Amniotic stem cell (primary cell): Measurements from ENCODE around the gene KLHL17.

ENCODE experiments used
- DNase-seq: peaks from one replicate; lab custom pipeline; 2025; lab: John Stamatoyannopoulos, UW

The KLHL17 gene

DNA sequence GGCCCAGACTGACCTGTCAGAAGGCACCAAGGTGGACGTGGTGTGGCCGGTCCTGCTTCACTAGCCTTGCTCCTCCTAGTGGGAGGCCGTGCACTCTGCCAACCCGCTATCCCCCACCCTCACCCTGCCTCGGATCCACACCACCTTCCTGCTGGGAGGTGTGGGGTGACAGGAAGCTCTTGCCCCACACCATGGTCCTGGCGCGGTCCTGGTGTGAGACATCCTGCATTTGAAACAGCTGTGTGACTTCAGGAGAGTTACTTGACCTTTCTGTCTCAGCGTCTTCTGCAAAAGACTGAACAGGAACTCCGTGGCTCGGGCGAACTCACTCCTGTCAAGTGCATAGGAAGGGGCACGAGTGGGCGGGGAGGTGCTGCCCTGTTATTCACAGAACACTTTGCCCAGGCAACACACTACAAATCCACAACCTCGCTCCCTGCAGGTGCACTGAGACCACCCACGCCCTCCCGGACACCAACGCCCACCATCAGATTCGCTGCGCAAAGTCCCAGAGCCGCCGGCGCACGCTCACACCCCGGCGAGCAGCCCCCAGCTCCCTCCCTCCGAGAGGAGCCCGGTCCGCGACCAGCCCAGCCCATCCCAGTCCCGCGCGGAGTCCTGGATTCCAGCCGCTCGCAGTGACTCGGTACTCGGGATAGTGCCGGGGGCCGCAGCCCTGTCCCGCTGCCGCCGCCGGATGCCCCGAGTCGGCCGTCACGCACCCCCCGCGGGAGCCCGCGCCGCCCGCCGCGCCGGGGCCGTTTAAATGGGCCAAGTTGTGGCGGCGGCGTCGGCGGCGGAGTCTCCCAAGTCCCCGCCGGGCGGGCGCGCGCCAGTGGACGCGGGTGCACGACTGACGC lies 37.0 kb upstream of the KLHL17 start, which contains the start of gene SAMD11:
Gene SAMD11, plus strand, starts transcription at position 793 of the 860 bp plus-strand sequence. CDS start 509 bp downstream, outside the sequence.
- peak; percentile 62 for DNase-seq

DNA sequence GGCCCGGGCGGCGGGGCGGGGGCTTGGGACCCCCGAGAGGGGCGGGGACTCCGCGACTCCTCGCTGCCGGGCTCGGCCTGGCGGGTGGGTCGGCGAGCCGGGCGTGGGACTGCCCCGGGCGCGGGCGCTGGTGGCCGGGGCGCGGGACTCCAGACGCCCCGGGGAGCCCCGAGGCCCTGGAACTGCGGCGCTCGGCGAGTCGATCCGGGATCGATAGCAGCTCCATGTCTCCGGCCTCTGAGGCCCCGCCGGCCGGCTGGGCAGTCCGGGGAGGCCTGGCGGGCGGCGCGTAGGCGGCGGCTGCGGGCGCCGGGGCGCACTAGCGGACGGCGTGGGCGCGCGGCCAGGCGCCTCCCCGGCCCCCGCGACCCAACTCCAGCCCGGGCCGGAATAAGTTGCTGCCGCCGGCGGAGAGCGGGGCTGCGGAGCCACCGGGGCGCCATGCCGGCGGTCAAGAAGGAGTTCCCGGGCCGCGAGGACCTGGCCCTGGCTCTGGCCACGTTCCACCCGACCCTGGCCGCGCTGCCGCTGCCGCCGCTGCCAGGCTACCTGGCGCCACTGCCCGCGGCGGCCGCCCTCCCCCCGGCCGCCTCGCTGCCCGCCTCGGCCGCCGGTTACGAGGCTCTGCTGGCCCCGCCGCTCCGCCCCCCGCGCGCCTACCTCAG lies 36.3 kb upstream of the KLHL17 start:
- no peak for DNase-seq

DNA sequence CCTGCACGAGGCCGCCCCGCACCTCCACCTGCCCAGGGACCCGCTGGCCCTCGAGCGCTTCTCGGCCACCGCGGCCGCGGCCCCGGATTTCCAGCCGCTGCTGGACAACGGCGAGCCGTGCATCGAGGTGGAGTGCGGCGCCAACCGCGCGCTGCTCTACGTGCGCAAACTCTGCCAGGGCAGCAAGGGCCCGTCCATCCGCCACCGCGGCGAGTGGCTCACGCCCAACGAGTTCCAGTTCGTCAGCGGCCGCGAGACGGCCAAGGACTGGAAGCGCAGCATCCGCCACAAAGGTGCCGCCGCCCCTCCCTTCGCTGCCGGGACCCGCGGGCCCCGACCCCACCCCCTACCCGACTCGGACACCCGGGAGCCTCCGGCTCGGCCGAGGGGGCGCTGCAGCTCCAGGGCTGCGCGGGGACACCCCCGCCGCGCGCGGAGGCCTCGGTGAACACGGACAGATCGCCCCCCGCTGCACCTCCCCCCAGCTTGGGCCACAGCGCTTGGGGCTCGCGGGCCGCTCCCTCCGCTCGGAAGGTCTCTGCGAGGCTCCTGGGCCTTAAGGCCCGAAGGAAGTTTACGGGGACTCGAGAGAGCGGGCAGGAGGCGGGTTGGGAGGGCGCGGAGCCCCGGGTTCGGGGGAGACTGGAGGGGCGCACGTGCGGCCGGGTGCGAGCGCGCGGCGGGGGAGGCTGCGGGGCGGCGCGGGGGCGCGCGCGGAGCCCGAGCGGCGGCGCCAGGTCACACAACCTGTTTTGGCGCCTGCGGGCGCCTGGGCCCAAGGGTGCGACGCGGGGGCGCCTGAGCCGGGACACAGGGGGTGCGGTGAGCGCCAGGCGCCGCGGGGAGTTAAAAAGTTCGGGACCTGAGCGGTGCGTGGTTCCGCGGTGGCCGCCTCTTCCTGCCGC lies 35.5 kb upstream of the KLHL17 start:
- no peak for DNase-seq

DNA sequence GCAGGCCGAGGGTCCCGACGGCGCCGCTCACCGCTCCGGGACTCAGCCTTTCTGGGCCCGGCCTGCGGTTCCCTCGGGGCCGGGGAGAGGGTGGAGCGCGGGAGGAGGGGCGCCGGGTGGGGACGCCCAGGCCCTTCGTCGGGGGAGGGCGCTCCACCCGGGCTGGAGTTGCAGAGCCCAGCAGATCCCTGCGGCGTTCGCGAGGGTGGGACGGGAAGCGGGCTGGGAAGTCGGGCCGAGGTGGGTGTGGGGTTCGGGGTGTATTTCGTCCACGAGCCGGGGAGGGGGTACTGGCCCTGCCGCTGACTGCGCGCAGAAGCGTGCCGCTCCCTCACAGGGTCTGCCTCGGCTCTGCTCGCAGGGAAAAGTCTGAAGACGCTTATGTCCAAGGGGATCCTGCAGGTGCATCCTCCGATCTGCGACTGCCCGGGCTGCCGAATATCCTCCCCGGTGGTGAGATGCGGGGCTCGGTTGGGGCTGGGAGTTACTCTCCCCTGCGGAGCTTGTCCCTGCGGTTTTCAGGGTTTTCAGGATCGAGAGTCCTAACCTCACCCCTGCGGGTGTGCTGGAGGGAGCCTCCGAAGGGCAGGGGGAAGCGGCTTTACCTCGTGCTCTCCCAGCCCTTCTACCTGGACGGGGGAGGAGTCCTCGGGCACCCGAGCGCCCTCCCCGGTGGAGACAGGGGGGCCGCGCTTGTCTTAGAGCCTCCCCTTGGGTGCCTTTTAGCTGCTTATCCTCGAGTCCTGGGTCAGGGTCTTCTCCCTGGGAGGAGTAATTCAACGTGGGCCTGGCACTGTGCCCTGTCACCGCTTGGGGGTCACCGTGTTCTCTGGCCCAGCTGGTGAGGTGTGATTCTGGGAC lies 34.6 kb upstream of the KLHL17 start:
- no peak for DNase-seq

DNA sequence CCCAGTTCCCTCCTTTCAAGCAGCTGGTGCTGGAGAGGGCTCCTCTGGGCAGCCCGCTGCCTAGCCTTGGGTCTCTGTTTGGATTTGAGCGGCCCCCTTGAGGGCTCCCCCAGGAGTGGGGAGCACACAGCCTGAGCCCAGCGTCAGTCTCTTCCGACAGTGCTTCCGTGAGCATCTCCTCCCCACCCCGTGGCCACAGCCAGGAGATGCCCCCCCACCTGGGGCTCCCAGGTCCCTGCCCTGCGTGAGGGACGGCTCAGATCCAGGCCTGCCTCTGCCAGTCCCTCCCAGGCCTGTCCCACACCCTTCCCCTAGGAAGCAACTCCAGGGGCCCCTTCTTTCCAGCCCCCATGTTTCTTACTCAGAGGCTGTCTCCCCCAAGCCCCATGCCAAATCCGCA lies 33.1 kb upstream of the KLHL17 start:
- no peak for DNase-seq

DNA sequence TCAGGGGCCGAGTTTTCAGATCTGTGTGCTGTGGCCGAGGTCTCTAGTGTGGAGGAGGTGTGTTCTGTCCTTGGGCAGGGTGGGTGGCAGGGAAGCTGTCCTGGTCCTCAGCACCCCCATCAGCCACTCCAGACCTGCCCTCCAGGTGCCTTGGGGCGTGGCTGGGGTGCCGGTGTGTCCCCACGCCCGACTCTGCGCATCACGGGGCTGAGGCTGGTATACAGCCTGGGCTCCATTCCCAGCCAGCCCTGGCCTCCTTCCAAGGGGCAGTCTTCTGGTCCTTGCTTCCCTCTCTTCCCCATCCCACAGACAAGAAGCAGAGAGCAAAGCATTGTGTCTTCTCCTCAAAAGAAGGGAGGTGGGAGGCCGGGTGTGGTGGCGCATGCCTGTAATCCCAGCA lies 32.6 kb upstream of the KLHL17 start:
- no peak for DNase-seq

DNA sequence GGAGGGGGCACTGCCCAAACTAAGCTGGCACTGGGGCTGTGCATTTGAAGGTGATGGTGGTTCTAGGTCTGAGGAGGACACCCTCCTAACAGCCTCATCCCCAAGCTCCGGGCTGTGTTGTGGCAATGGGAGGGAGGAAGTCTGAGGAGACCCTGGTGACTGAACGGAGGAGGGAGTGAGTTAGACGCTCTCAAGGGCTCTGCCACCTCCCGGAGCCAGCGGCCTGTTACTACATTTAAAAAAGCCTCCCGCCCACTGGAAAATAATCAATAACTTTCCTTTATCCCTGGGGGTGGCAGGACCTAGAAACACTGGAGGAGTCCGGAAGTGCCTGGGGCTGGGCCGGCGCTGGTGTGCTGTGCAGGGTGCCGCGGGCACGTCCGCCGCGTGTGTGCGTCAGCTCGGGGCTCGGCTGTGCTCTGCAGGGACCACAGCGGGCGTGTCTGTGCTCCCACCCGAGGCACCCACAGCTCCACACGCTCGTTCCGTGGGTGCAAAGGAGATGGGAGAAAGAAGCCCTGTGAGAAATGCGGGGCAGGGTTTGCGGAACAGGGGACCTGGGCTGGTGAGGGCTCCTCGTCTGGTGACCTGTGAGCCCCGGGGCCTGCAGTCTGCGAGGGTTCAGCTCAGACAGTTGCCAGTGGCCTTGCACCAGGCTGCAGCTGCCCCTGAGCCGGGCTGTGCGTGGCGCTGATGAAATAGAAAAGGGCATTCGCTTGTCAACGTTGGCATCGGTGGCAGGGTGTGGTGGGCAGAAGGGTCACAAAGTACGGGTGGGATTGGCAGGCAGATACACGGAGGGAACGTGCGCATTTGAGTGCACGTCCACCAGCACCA lies 31.3 kb upstream of the KLHL17 start:
- DNase-seq, result no peak

DNA sequence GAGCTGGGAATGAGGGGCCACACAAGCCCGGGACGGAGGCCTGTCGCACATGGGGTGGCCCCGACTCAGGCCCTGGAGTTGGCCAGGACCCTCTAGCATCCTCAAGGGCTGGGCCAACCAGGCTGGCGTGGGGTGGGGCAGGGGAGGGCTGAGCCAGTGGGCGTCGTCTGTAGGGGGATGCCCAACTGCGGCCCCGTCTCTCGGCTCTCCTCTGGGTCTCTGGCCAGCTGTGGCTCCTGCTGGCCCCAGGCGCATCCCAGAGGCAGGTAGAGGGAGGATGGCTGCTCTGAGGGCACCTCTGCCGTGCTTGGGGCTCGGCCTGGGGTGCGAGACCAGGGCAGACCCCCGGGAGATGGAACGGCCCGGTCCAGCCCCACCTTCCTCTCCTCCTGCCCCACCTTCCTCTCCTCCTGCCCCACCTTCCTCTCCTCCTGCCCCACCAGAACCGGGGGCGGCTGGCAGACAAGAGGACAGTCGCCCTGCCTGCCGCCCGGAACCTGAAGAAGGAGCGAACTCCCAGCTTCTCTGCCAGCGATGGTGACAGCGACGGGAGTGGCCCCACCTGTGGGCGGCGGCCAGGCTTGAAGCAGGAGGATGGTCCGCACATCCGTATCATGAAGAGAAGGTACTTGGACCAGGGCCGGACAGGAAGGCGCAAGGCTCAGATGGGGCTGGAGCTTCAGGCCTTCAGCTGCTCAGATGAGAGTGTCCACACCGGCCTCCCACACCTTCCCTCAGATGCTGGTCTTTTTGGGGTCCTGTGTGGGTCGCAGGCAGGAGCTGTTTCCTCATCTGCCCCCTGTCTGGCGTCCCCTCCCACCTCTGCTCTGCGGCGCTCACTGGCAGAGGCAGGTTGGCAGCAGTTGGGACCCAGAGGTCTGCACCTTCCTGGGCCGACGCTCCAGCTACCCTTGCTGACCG lies 30.4 kb upstream of the KLHL17 start:
- DNase-seq, result no peak

DNA sequence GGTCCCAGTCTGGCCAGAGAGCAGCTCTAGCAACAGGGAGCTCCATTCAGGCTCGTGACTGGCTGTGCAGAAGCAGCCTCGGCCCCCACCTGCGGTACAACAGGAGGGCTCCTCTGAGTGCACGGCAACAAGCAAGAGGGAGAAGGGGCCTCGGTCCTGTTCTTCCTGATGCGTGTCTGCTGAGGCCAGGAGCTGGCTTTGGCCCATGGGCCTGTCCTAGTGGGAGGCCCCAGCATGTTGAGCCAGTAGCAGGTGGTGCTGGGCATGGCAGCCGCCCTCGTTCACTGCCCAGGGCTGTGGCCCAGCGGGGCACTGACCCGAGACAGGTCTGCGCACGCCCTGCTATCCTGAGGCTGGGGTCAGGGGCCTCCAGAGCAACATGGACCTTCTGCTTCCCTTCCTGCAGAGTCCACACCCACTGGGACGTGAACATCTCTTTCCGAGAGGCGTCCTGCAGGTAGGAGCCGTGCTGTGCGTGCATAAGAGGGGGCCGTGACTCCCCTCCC lies 29.7 kb upstream of the KLHL17 start:
- DNase-seq, result no peak

DNA sequence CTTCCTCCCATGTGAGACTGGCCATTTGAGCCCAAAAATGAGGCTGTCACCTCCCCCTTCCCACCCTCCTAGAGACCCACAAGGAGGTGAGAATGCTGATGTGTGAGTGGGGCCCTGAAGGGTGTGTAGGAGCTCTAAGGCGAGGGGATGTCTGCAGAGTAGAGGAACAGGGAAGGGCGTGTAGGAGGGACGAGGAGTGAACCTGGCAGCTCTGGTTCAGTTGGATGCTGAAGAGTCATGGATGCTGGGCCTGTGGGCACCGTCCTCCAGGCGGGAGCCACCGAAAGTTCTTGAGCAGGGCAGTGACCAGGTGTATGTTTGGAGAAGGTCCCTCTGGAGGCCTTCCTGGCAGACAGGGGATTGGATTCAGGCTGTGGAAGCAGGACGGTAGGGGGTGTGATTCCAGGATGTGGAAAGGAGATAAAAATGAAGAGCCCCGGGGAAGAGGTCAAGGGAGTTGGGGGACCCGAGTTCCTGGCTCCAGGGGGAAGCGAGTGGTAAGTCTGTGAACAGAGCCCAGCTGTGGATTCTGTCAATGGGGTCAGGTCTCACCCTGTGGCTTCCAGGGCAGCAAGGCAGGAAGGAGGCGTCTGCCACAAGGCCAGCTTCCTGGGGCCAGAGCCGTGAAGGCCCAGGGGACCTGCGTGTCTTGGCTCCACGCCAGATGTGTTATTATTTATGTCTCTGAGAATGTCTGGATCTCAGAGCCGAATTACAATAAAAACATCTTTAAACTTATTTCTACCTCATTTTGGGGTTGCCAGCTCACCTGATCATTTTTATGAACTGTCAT lies 28.8 kb upstream of the KLHL17 start:
- no peak for DNase-seq

DNA sequence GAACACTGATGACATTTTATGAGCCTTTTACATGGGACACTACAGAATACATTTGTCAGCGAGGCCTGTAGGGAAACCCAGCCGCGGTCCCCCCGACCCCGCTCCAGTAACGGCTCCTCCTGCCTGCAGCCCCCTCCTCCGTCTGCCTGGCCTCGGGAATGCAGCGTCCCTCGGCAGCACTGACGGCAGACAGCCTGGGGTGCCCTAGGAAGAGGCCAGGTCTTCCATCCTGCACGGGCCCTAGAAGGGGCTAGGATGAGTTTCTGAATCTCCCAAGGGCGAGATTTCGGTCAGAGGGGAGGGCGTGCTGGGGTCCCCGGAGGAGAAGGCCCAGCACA lies 28.2 kb upstream of the KLHL17 start:
- DNase-seq, result no peak

DNA sequence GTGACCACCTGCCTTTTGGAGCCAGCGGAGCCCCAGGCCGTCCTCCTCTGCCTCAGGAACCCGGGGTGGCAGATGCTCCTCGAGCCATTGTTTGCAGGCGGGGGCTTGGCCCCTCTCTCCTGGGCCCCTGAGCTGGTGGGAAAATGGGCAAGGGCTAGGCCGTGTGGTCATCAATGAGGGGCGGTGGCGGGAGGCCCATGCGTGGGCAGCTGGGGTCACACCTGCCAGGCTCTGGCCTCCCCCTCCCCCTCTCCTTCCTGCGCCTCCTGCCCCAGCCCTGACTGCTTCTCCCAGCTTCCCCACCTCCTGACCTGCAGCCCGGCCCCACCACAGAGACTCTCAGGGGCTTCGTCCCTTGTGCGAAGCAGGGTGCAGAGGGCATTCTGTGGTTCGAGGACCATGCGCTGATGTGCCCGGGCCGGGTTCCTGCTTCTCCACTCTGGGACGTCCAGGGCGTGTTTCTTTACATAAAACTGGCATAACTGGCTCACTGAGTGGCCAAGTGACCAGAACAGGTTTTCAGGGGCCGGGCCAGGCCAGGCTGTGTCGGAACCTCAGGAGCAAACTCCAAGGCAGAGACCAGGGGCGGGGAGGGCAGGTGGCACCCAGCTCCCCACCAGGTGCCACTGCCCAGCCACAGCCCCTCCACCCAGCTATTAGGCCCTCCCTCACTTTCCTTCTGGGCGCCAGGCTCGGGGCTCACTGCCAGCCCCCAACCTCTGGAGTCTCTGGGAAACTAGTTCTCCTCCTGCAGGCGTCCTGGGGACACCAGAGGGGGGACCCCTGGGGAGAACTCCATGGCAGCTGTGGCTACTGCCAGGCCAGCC lies 27.4 kb upstream of the KLHL17 start:
- no peak for DNase-seq

DNA sequence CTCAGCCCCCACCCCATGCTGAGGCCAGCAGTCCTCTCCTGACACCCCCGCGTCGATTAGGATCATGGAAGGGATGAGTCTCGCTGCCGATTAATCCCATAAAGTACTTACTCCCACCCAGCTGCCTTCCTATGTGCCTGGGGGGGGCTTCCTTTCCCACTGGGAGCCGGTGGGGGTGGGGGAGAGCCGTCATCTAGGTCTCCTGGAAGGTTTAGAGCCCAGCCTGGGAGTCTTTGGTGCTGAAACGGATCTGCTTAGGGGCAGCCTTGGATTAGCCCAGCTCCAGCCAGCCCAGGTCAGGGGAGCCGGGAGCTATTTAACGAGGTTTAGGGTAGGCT lies 26.8 kb upstream of the KLHL17 start:
- DNase-seq, result no peak

DNA sequence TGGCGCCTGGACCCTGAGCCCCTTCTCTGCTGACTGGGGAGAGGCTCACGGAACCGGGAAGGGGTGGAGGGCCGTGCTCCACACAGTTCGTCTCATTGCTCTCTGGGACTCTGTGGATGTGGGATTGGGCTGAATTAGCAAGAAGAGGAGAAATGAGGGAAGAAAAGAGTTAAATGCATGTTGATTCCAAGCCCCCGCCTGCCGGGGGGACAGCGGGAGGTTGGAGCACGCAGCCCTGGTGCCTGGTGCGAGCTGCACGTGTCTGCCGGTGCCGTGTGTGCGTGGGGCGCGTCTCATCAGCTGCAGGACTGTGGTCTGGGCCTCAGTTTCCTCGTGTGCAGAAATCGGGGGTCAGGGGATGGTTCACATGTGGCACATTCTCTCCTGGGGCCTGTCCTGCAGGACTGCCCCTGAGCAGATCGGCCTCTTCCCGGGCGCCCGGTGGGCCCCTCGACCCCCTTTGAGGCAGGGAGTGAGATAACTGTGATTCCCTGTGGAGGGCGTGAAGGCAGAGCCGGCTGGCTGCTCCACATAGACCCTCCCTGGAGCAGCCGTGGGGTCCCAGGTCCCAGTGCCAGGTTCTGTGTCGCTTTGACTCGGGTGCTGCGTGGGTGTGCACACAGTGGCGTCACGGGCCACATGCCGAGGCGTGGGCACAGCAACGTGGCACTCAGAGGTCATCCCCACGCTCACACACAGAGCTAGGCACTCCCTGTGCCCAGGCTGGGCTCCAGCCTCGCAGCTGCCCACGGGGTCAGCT lies 25.2 kb upstream of the KLHL17 start:
- DNase-seq, result no peak

DNA sequence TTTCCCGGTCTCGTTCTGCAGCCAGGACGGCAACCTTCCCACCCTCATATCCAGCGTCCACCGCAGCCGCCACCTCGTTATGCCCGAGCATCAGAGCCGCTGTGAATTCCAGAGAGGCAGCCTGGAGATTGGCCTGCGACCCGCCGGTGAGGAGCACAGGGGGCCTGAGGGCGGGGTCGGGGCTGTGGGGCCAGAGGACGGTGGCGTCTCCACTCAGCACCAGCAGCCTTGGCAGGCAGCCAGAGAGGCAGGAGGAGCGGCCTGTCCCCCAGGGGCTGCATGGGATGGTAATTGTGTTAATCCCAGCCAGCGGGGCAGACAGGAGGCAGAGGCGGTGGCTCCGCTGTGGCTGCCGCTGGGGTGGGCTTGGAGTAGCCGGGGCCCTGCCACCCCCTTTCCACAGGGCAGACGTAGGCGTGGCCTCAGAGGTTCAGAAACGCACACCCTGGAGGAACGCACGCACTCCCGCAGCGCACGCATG lies 24.6 kb upstream of the KLHL17 start:
- no peak for DNase-seq

DNA sequence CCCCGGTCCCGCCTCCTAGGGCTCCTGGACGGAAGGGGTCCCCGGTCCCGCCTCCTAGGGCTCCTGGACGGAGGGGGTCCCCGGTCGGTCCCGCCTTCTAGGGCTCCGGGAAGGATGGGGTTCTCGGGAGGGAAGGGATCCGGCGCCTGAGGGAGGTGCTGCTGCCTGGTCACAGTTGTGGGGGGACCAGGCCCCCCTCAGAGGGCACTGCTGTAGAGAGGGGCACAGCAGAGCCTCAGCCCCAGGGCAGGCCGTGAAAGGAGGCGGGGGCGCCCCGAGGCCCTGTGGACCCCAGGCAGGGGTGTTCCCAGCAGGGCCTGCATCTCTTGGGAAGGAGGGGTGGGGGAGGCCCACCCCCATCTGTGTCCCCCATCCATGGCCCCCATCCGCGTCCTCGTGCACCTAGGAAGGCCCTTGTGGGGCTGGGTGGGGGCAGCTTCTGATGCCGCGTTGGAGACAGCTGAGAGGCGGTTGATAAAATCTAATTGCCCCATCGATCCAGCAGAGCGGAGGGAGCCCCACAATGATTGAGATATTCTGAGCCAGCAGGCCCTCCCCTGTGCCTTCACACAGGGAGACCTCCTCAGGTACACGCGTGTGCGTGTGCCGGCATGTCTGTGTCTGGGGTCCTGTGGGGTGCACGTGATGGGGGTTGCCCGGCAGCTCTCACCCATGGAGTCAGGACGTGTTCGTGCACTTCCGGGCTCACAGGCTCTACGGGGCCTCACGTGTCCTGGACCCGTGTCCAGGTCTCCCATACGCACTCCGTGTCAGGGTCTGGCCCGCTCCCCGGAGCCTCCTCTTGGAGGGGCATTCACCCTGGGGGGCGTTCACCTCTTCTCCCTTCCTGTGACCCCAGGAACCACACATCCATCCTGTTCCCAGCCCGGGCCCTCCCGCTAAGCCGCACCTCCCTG lies 23.8 kb upstream of the KLHL17 start:
- DNase-seq, result no peak
